RWPE2 (cell line): Measurements from ENCODE around the gene IRF2BP1.

Experiments used
- ATAC-seq: fragments of 200-7000 bp; cut with Tn5 transposase; 3 replicates; pipeline ENCODE4 v1.9.1; 2021; ENCODE audit warnings: low read depth
- DNase-seq: peaks from one replicate; pipeline ENCODE4 v3.0.0-alpha.2; 2020; ENCODE audit warnings: low spot score
- H3K27ac ChIP-seq: fragments of 450-650 bp; 2 replicates; pipeline ENCODE4 v1.5.1; 2017; ENCODE audit warnings: mild to moderate bottlenecking; ENCODE audit not compliant: poor library complexity, severe bottlenecking
- H3K27me3 ChIP-seq: fragments of 250-450 bp; sonication (Bioruptor Pico); 2 replicates; pipeline ENCODE4 v1.5.1; 2021; ENCODE audit warnings: mild to moderate bottlenecking, moderate library complexity; ENCODE audit not compliant: insufficient read depth, poor library complexity, severe bottlenecking
- H3K36me3 ChIP-seq: fragments of 250-450 bp; sonication (Bioruptor Pico); 2 replicates; pipeline ENCODE4 v1.5.1; 2020; ENCODE audit warnings: low read depth, mild to moderate bottlenecking, moderate library complexity
- H3K4me1 ChIP-seq: fragments of 250-450 bp; sonication (Bioruptor Pico); 2 replicates; pipeline ENCODE4 v1.5.1; 2021; ENCODE audit warnings: mild to moderate bottlenecking, moderate library complexity; ENCODE audit not compliant: insufficient read depth, poor library complexity, severe bottlenecking
- H3K4me3 ChIP-seq: fragments of 250-450 bp; sonication (Bioruptor Pico); 2 replicates; pipeline ENCODE4 v1.5.1; 2021; ENCODE audit warnings: mild to moderate bottlenecking, moderate library complexity; ENCODE audit not compliant: severe bottlenecking
- H3K9me3 ChIP-seq: fragments of 250-450 bp; sonication (Bioruptor Pico); 2 replicates; pipeline ENCODE4 v1.5.1; 2021; ENCODE audit warnings: mild to moderate bottlenecking, moderate library complexity; ENCODE audit not compliant: severe bottlenecking
- CTCF ChIP-seq: fragments of 450-650 bp; IDR thresholded peaks from one replicate; pipeline ENCODE4 v1.5.1; 2017; ENCODE audit warnings: mild to moderate bottlenecking, moderate library complexity; ENCODE audit not compliant: poor library complexity, severe bottlenecking

IRF2BP1 gene

GRCh38 chr19:45848922-45849321 is 37.0 kb downstream of the IRF2BP1 start:
- no peak overlapping the region for H3K4me3 ChIP-seq
- DNase-seq (no peak), ATAC-seq (peak; percentile 52; the same call in 1 of the 3 replicates)
- peaks cover 94% of the 10 kb centered on the region for H3K36me3 ChIP-seq
- TF ChIP-seq CTCF, result no peak
- no peak overlapping the region for H3K27ac ChIP-seq
- no peaks in the 10 kb centered on the region for H3K9me3 ChIP-seq
- H3K4me1 ChIP-seq, result no peaks in the 10 kb centered on the region
- no peaks in the 10 kb centered on the region for H3K27me3 ChIP-seq

- ATAC-seq (no peak), DNase-seq (no peak)
- no peak for TF ChIP-seq CTCF
- no peak overlapping the region for H3K4me3 ChIP-seq
- no peaks in the 10 kb centered on the region for H3K4me1 ChIP-seq
- H3K9me3 ChIP-seq, result no peaks in the 10 kb centered on the region
- no peaks in the 10 kb centered on the region for H3K27me3 ChIP-seq
- H3K36me3 ChIP-seq, result peaks cover 95% of the 10 kb centered on the region
- H3K27ac ChIP-seq, result no peak overlapping the region
Observed at GRCh38 chr19:45847663-45848062, 38.3 kb downstream of the IRF2BP1 start.

DNA sequence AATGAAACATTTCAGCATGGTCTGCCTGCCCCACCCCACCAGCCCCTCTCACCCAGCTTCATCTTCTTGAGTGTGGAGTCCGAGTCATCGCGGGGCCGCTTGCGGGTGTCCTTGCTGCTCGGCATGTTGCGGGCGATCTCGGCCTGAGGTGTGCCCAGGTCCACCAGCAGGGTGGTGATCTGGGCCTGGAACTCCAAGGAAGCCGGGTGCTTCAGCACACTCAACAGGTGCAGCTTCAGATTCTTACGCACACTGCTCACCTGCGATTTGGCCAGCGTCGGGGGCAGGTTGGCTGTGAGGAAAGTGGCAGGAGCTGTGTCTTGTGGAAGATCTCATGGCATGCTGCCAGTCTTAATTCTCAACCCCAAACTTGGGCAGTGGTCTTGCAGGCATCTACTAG is 43.7 kb downstream of the IRF2BP1 start:
- no peak overlapping the region for H3K4me3 ChIP-seq
- DNase-seq, result no peak
- no peak for TF ChIP-seq CTCF
- H3K27me3 ChIP-seq, result no peaks in the 10 kb centered on the region
- H3K9me3 ChIP-seq, result no peaks in the 10 kb centered on the region
- H3K27ac ChIP-seq, result no peak overlapping the region
- H3K36me3 ChIP-seq, result peaks cover 93% of the 10 kb centered on the region
- no peak for ATAC-seq
- no peaks in the 10 kb centered on the region for H3K4me1 ChIP-seq

GRCh38 chr19:45834970-45835369 is 51.0 kb downstream of the IRF2BP1 start:
- Histone ChIP-seq H3K27ac (no peak overlapping the region), H3K9me3 (no peaks in the 10 kb centered on the region), H3K4me3 (no peak overlapping the region), H3K27me3 (no peaks in the 10 kb centered on the region), H3K4me1 (no peaks in the 10 kb centered on the region), H3K36me3 (peaks cover 95% of the 10 kb centered on the region)
- DNase-seq (no peak), ATAC-seq (no peak)
- no peak for TF ChIP-seq CTCF
